LHCN-M2 (cell line): Measurements from ENCODE around the gene C12orf60. TPM values are rescaled to one million over a fixed set of nuclear protein-coding genes. Genes with fewer than 3 reads are reported as not detected.
A peak's percentile ranks its signal among the peaks of the same experiment; 100 is the strongest.

Experiments
- DNase-seq: peaks from one replicate; pipeline ENCODE4 v3.0.0-alpha.2; 2012; ENCODE audit warnings: low read depth
- total RNA-seq: library from RNA; depleted of rRNA; stranded (reverse); fragments of >200 nt; gene quantifications from 2 replicates; pipeline ENCODE4 v1.2.3, GENCODE V29; 2014

C12orf60 gene
- total RNA-seq, 1 experiment from 2014 or later: 3.2 TPM

GRCh38 chr12:14776236-14776961, 27.1 kb upstream of the C12orf60 start:
- peak; percentile 25 for DNase-seq

- DNase-seq: peak; percentile 30
These were observed 26.2 kb upstream of the C12orf60 start for GRCh38 chr12:14777271-14777670.

- no peak for DNase-seq
These were observed 23.6 kb upstream of the C12orf60 start for GRCh38 chr12:14779834-14780233.

- no peak for DNase-seq
These were observed 22.6 kb upstream of the C12orf60 start for GRCh38 chr12:14780859-14781258.

- DNase-seq: no peak
These were observed 21.9 kb upstream of the C12orf60 start for GRCh38 chr12:14781563-14781962.

GRCh38 chr12:14782756-14783155, 20.7 kb upstream of the C12orf60 start:
- DNase-seq: no peak

- no peak for DNase-seq
These were observed 19.0 kb upstream of the C12orf60 start for GRCh38 chr12:14784471-14784870.

GRCh38 chr12:14785568-14785967, 17.9 kb upstream of the C12orf60 start:
- no peak for DNase-seq

GRCh38 chr12:14795028-14795448, 8.4 kb upstream of the C12orf60 start:
- no peak for DNase-seq

- no peak for DNase-seq
These were observed 1.2 kb upstream of the C12orf60 start for GRCh38 chr12:14802247-14802646.

GRCh38 chr12:14802721-14803010, 804 bp upstream of the C12orf60 start:
- no peak for DNase-seq

GRCh38 chr12:14803830-14804160, 325 bp downstream of the C12orf60 start:
- DNase-seq: no peak

GRCh38 chr12:14810167-14810952, 6.9 kb downstream of the C12orf60 start:
- no peak for DNase-seq

- peak; percentile 31 for DNase-seq
These were observed 7.5 kb downstream of the C12orf60 start for GRCh38 chr12:14810953-14811483.

- no peak for DNase-seq
These were observed 8.0 kb downstream of the C12orf60 start for GRCh38 chr12:14811486-14811885.

GRCh38 chr12:14814014-14814413, 10.5 kb downstream of the C12orf60 start, which contains the start of gene SMCO3:
TSS of gene SMCO3 (minus strand) at chr12:14814182. CDS start at chr12:14806680, 7,502 bp downstream.
- DNase-seq: no peak

- peak; percentile 28 for DNase-seq
These were observed 20.7 kb downstream of the C12orf60 start for GRCh38 chr12:14824012-14824634.

- peak; percentile 26 for DNase-seq
These were observed 21.8 kb downstream of the C12orf60 start for GRCh38 chr12:14825256-14825655.

- no peak for DNase-seq
These were observed 23.0 kb downstream of the C12orf60 start for GRCh38 chr12:14826491-14826890.

- DNase-seq: no peak
These were observed 23.6 kb downstream of the C12orf60 start for GRCh38 chr12:14827043-14827442.

GRCh38 chr12:14828892-14829291, 25.4 kb downstream of the C12orf60 start:
- peak; percentile 36 for DNase-seq

- DNase-seq: no peak
These were observed 29.9 kb downstream of the C12orf60 start for GRCh38 chr12:14833336-14833735.
